Adrenal gland (tissue), 5 donors: Measurements from ENCODE around the gene SMDT1.

Experiments used
- POLR2A ChIP-seq, 2 donors: fragments of 450-650 bp; IDR thresholded peaks; one replicate each; pipeline ENCODE4 v1.6.1; 2017; ENCODE audit warnings: antibody characterized with exemption in 2 of 2, mild to moderate bottlenecking in 2 of 2, moderate library complexity in 1 of 2
- TF ChIP-seq, protein P1 (sequence below), 6 experiments: fragments of 450-650 bp in 4 of 6; fragments of 200-600 bp in 2 of 6; sonication (generic) in 1 of 6; IDR thresholded peaks; 1 replicate in 5 of 6; 2 replicates in 1 of 6; pipeline versions ENCODE4 v1.5.1 to v1.8.0; 2016 to 2021; ENCODE audit warnings: antibody characterized with exemption in 6 of 6, mild to moderate bottlenecking in 2 of 6, moderate library complexity in 1 of 6
- donor health status: DM: no; HTN: no; CAD: no.

DNA sequence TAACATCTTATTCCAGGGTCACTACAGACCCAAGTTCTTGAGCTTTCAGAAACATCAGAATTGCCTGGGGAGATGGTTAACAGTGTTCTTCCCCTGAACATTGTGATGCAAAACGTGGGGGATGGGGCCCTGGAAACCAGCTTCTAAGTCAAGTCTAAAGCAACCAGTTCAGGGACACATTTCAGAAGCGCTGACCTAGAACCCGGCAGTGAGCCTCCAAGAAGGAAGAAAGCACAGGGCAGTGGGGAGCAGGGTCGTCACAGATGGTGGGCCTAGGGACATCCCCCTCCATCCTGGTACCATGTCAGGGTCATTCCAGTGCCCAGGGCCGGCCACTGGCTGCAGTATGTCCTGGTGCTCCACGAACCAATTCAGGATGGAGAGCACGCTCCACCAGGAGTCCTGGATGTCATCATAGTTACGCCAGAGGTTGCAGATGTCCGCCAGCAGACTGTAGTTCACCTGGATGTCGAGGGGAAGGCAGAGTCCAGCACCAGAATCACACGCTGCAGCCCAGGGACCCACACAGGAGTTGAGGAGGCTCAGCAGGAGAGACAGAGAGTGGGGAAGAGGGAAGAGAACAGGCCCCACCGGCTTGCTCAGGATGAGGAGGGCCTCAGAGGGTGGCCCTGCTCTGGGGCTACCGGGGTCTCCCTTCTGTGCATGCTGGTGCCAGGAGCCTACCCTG, 13.9 kb upstream of the SMDT1 start:
- TF ChIP-seq, protein P1, sequence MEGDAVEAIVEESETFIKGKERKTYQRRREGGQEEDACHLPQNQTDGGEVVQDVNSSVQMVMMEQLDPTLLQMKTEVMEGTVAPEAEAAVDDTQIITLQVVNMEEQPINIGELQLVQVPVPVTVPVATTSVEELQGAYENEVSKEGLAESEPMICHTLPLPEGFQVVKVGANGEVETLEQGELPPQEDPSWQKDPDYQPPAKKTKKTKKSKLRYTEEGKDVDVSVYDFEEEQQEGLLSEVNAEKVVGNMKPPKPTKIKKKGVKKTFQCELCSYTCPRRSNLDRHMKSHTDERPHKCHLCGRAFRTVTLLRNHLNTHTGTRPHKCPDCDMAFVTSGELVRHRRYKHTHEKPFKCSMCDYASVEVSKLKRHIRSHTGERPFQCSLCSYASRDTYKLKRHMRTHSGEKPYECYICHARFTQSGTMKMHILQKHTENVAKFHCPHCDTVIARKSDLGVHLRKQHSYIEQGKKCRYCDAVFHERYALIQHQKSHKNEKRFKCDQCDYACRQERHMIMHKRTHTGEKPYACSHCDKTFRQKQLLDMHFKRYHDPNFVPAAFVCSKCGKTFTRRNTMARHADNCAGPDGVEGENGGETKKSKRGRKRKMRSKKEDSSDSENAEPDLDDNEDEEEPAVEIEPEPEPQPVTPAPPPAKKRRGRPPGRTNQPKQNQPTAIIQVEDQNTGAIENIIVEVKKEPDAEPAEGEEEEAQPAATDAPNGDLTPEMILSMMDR (IDR thresholded peaks at IDR 0.05): no peak
- TF ChIP-seq POLR2A (IDR thresholded peaks at IDR 0.05): no peak
